Ovary (tissue), 9 donors: Measurements from ENCODE around the gene OR2S2. TPM values are rescaled to one million over a fixed set of nuclear protein-coding genes. Genes with fewer than 3 reads are reported as not detected.

Source experiments
- DNase-seq, 5 donors: peaks; one replicate each; pipeline ENCODE4 v3.0.0-alpha.2; 2019 to 2020
- H3K27ac ChIP-seq, 2 donors: fragments of 200-600 bp; one replicate each; pipeline versions ENCODE4 v1.5.1 to v1.8.0; 2019 to 2022
- H3K27me3 ChIP-seq: fragments of 200-600 bp; one replicate; pipeline ENCODE4 v1.8.0; 2022
- H3K36me3 ChIP-seq: fragments of 200-600 bp; sonication (generic); one replicate; pipeline ENCODE4 v1.5.1; 2019
- H3K4me1 ChIP-seq: one replicate; pipeline ENCODE4 v1.8.1; 2013; ENCODE audit warnings: mild to moderate bottlenecking, moderate library complexity; ENCODE audit not compliant: insufficient read depth
- H3K4me3 ChIP-seq: fragments of 200-600 bp; sonication (generic); one replicate; pipeline ENCODE4 v1.5.1; 2017
- H3K9me3 ChIP-seq, 2 donors: fragments of 200-600 bp in 1 of 2; sonication (generic) in 1 of 2; one replicate each; pipeline versions ENCODE4 v1.5.1 to v1.8.1; 2013 to 2019; ENCODE audit warnings: mild to moderate bottlenecking in 1 of 2, moderate library complexity in 1 of 2
- CTCF ChIP-seq, 3 donors: fragments of 450-650 bp in 2 of 3; fragments of 200-600 bp in 1 of 3; IDR thresholded peaks; one replicate each; pipeline versions ENCODE4 v1.5.1 to v1.8.0; 2016 to 2022; ENCODE audit warnings: antibody characterized with exemption in 3 of 3, mild to moderate bottlenecking in 1 of 3
- EP300 ChIP-seq: sonication (generic); formaldehyde crosslinking; IDR thresholded peaks from one replicate; pipeline ENCODE4 v1.6.1; 2017; ENCODE audit warnings: antibody characterized with exemption
- POLR2A ChIP-seq: fragments of 450-650 bp; IDR thresholded peaks from one replicate; pipeline ENCODE4 v1.6.1; 2017; ENCODE audit warnings: antibody characterized with exemption, mild to moderate bottlenecking, moderate library complexity
- WGBS, 3 donors: extraction: QIAGEN DNeasy Blood & Tissue Kit in 1 of 3; methylation state at CpG; one replicate each; pipeline versions ENCODE4 v1.1.5 to v1.1.7; 2013 to 2017; 5-methylcytosine and 5-hydroxymethylcytosine counted together
- intact Hi-C, 4 donors: fragments of 100-400 bp; cut with DNase I; formaldehyde crosslinking; loops; one replicate each; pipeline versions ENCODE4 v1.11.0 to v1.15.1; 2022 to 2023
- polyA plus RNA-seq, 2 donors: library from polyadenylated mRNA; stranded (reverse); fragments of 200-250 nt in 1 of 2; fragments of 350-450 nt in 1 of 2; fragmentation: Illumina TruSeq in 1 of 2; extraction: RNeasy Lipid Tissue Mini Kit (QIAGEN cat#74804) in 1 of 2; gene quantifications; one replicate each; pipeline ENCODE4 v1.2.3, GENCODE V29; 2013 to 2014
- total RNA-seq, 7 donors: library from RNA; depleted of rRNA in 2 of 7; stranded (reverse); fragments of >200 nt in 2 of 7; fragmentation: NEBNext Ultra II Directional in 3 of 7; extraction: Animal tissue kit (Norgen Biotek cat#: 25700) in 3 of 7; gene quantifications; one replicate each; pipeline versions ENCODE4 v1.1.0 to v1.2.4, GENCODE V29; 2016 to 2023
- donor health status: DM: no; HTN: no; CAD: no; lungs with moderate emphysema.
- donor health status: DM: no; HTN: no; CAD: no.
- donor health status: Bipolar disorder and iron deficiency.
- donor health status: DM: yes; HTN: yes; CAD: no.
- donor health status: DM: no; HTN: no; CAD: no.
- donor health status: DM: yes; HTN: yes; CAD: no.

The OR2S2 gene
- total and polyA plus RNA-seq, 9 donors, result not detected

GRCh38 chr9:35967042-35967441 lies 9.1 kb upstream of the OR2S2 start:
- 49 to 57% (median 53%) methylated on average over 2 of the region's 2 CpGs for WGBS, 3 donors
- Histone ChIP-seq H3K27ac (no peak overlapping the region), H3K9me3 (no peaks in the 10 kb centered on the region), H3K27me3 (no peaks in the 10 kb centered on the region), H3K4me3 (no peak overlapping the region), H3K36me3 (no peaks in the 10 kb centered on the region), H3K4me1 (no peaks in the 10 kb centered on the region)
- intact Hi-C loops, result loop anchor here in 1 of 4 donors (10.0 kb wide), 1 partner anchor 58 kb away; no protein-coding TSS in a partner anchor
- DNase-seq, result no peak
- TF ChIP-seq POLR2A (no peak), EP300 (no peak), CTCF (IDR thresholded peaks at IDR 0.05) (no peak)

- no peak for TF ChIP-seq EP300
- no peak for TF ChIP-seq CTCF (IDR thresholded peaks at IDR 0.05)
- TF ChIP-seq POLR2A, result no peak
- Histone ChIP-seq H3K27ac (no peak overlapping the region), H3K27me3 (no peaks in the 10 kb centered on the region), H3K4me1 (no peaks in the 10 kb centered on the region), H3K9me3 (no peaks in the 10 kb centered on the region), H3K4me3 (no peak overlapping the region), H3K36me3 (no peaks in the 10 kb centered on the region)
- no peak for DNase-seq
- 57 to 73% (median 70%) methylated on average over 4 of the region's 4 CpGs for WGBS, 3 donors
- intact Hi-C loops, result loop anchor here in 1 of 4 donors (10.0 kb wide), 1 partner anchor 58 kb away; no protein-coding TSS in a partner anchor
These were observed 8.5 kb upstream of the OR2S2 start for GRCh38 chr9:35966433-35966832.

- Histone ChIP-seq H3K4me3 (no peak overlapping the region), H3K4me1 (no peaks in the 10 kb centered on the region), H3K27ac (no peak overlapping the region), H3K9me3 (no peaks in the 10 kb centered on the region), H3K27me3 (no peaks in the 10 kb centered on the region), H3K36me3 (no peaks in the 10 kb centered on the region)
- intact Hi-C loops, result loop anchor here in 1 of 4 donors (10.0 kb wide), 1 partner anchor 60 kb away; no protein-coding TSS in a partner anchor
- TF ChIP-seq POLR2A, result no peak
- TF ChIP-seq CTCF (IDR thresholded peaks at IDR 0.05), result no peak
- no peak for TF ChIP-seq EP300
- DNase-seq, result no peak
- WGBS, 3 donors, result 86 to 90% (median 86%) methylated on average over 6 of the region's 6 CpGs
These were observed 7.1 kb upstream of the OR2S2 start for GRCh38 chr9:35965011-35965410.

- Histone ChIP-seq H3K27me3 (no peaks in the 10 kb centered on the region), H3K4me1 (no peaks in the 10 kb centered on the region), H3K9me3 (no peaks in the 10 kb centered on the region), H3K4me3 (no peak overlapping the region), H3K36me3 (no peaks in the 10 kb centered on the region), H3K27ac (no peak overlapping the region)
- no peak for DNase-seq
- intact Hi-C loops, result loop anchor here in 1 of 4 donors (5.0 to 10.0 kb wide), 2 partner anchors 62 to 365 kb away; no protein-coding TSS in a partner anchor
- WGBS, 3 donors, result 38 to 40% (median 38%) methylated on average over 21 to 23 of the region's 23 CpGs
- no peak for TF ChIP-seq POLR2A
These were observed 4.4 kb upstream of the OR2S2 start for GRCh38 chr9:35962126-35962906.
